Neutrophil (primary cell): Measurements from ENCODE around the gene NCK2.
A peak's percentile ranks its signal among the peaks of the same experiment; 100 is the strongest.

Experiments used
- H3K27ac ChIP-seq: fragments of 200-600 bp; sonication (generic); 2 replicates; pipeline ENCODE4 v1.5.1; 2016; ENCODE audit warnings: mild to moderate bottlenecking, moderate library complexity
- H3K27me3 ChIP-seq: fragments of 200-600 bp; sonication (generic); 2 replicates; pipeline ENCODE4 v1.6.0; 2016; ENCODE audit warnings: mild to moderate bottlenecking
- H3K36me3 ChIP-seq: fragments of 200-600 bp; sonication (generic); 2 replicates; pipeline ENCODE4 v1.5.1; 2017
- H3K4me1 ChIP-seq, 2 experiments: fragments of 200-600 bp in 1 of 2; sonication (generic) in 1 of 2; 1 replicate in 1 of 2; 2 replicates in 1 of 2; pipeline versions ENCODE4 v1.5.1 to v1.6.1; 2013 to 2016; ENCODE audit warnings: low read depth in 1 of 2, low read length in 1 of 2, mild to moderate bottlenecking in 1 of 2, moderate library complexity in 1 of 2; ENCODE audit not compliant: control insufficient read depth in 1 of 2, insufficient read depth in 1 of 2
- H3K4me3 ChIP-seq, 2 experiments: fragments of 200-600 bp in 1 of 2; sonication (generic) in 1 of 2; 1 replicate in 1 of 2; 2 replicates in 1 of 2; pipeline ENCODE4 v1.5.1; 2013 to 2016; ENCODE audit warnings: low read depth in 1 of 2, low read length in 1 of 2, mild to moderate bottlenecking in 1 of 2, moderate library complexity in 1 of 2
- H3K9me3 ChIP-seq: fragments of 200-600 bp; sonication (generic); 2 replicates; pipeline ENCODE4 v1.5.1; 2016
- CTCF ChIP-seq: fragments of 200-600 bp; sonication (generic); IDR thresholded peaks from 2 replicates; pipeline ENCODE4 v1.5.1; 2016; ENCODE audit warnings: antibody characterized with exemption

Gene NCK2

GRCh38 chr2:105747254-105747894 is 2.7 kb downstream of the NCK2 start:
- peaks cover 40 to 46% of the 10 kb centered on the region in 2 experiments for H3K4me1 ChIP-seq
- no peaks in the 10 kb centered on the region for H3K9me3 ChIP-seq
- peak overlapping the region; percentile 85 for H3K27ac ChIP-seq
- peak overlapping the region; percentile 72 to 92 for H3K4me3 ChIP-seq
- peaks cover 3% of the 10 kb centered on the region for H3K36me3 ChIP-seq
- H3K27me3 ChIP-seq = no peaks in the 10 kb centered on the region
- TF ChIP-seq CTCF = no peak

GRCh38 chr2:105747991-105748390 is 3.3 kb downstream of the NCK2 start:
- TF ChIP-seq CTCF = no peak
- H3K4me3 ChIP-seq = no peak overlapping the region
- no peaks in the 10 kb centered on the region for H3K27me3 ChIP-seq
- no peaks in the 10 kb centered on the region for H3K9me3 ChIP-seq
- peak overlapping the region; percentile 85 for H3K27ac ChIP-seq
- H3K4me1 ChIP-seq = peaks cover 40 to 46% of the 10 kb centered on the region in 2 experiments
- peaks cover 3% of the 10 kb centered on the region for H3K36me3 ChIP-seq

- Histone ChIP-seq H3K27me3 (no peaks in the 10 kb centered on the region), H3K4me3 (no peak overlapping the region), H3K9me3 (no peaks in the 10 kb centered on the region), H3K4me1 (peaks cover 46 to 50% of the 10 kb centered on the region in 2 experiments), H3K27ac (no peak overlapping the region), H3K36me3 (peaks cover 3% of the 10 kb centered on the region)
- no peak for TF ChIP-seq CTCF
Measured at GRCh38 chr2:105748566-105748965, 3.9 kb downstream of the NCK2 start.

GRCh38 chr2:105749583-105750400 is 5.1 kb downstream of the NCK2 start:
- H3K4me1 ChIP-seq = peaks cover 51 to 55% of the 10 kb centered on the region in 2 experiments
- no peaks in the 10 kb centered on the region for H3K9me3 ChIP-seq
- no peak overlapping the region for H3K27ac ChIP-seq
- H3K27me3 ChIP-seq = no peaks in the 10 kb centered on the region
- TF ChIP-seq CTCF = no peak
- H3K36me3 ChIP-seq = peaks cover 3% of the 10 kb centered on the region
- no peak overlapping the region for H3K4me3 ChIP-seq

- no peak overlapping the region for H3K27ac ChIP-seq
- no peaks in the 10 kb centered on the region for H3K27me3 ChIP-seq
- no peaks in the 10 kb centered on the region for H3K9me3 ChIP-seq
- TF ChIP-seq CTCF = no peak
- H3K36me3 ChIP-seq = peaks cover 3% of the 10 kb centered on the region
- no peak overlapping the region for H3K4me3 ChIP-seq
- peaks cover 57 to 60% of the 10 kb centered on the region in 2 experiments for H3K4me1 ChIP-seq
Measured at GRCh38 chr2:105750735-105751134, 6.0 kb downstream of the NCK2 start.
